ENCODE data around the gene ZNF185. TPM values are rescaled to one million over a fixed set of nuclear protein-coding genes. Genes with fewer than 3 reads are reported as not detected.

ZNF185 gene
- total and polyA plus RNA-seq, 2 of the 8 experiments (the other 6 are each of a cell fraction or from before 2014, with no cell fraction given), result 15.6 to 20.1 TPM

GRCh38 chrX:152932144-152932543 lies 34.3 kb downstream of the ZNF185 start:
- H3K9ac ChIP-seq (replicated peaks in 1 of 4; ENCODE audit: extremely low read depth in 1 of 4, low read depth in 3 of 4, low read length in 3 of 4), result no peak overlapping the region
- no peak overlapping the region for H3K23ac ChIP-seq (ENCODE audit: insufficient read length)
- H3K27ac ChIP-seq (ENCODE audit: low read depth, low read length), result no peak overlapping the region
- H2AK5ac ChIP-seq (ENCODE audit: low read depth, low read length), result no peak overlapping the region
- ChIA-PET CTCF (ENCODE audit: partially characterized antibody) (interaction anchor here (1.3 to 1.8 kb wide), 2 partner anchors 17 to 111 kb away, joined by 3 to 4 read pairs; no protein-coding TSS in a partner anchor), POLR2A (ENCODE audit: partially characterized antibody) (no interaction called here)
- no peak overlapping the region for H3K14ac ChIP-seq (ENCODE audit: insufficient read length)
- H3K23me2 ChIP-seq (ENCODE audit: low read depth, low read length), result no peaks in the 10 kb centered on the region
- H3K4me2 ChIP-seq (ENCODE audit: insufficient read depth in 1 of 2, low read depth in 2 of 2, low read length in 2 of 2), result no peak overlapping the region
- no peak overlapping the region for H2BK5ac ChIP-seq (ENCODE audit: low read depth, low read length)
- no peak overlapping the region for H2AFZ ChIP-seq (ENCODE audit: low read length)
- no peaks in the 10 kb centered on the region for H4K20me1 ChIP-seq (replicated peaks in 1 of 2; ENCODE audit: control insufficient read depth in 1 of 2, insufficient read depth in 2 of 2, low read length in 2 of 2)
- no peak overlapping the region for H3K18ac ChIP-seq (ENCODE audit: extremely low read depth, low read length)
- H2BK15ac ChIP-seq (ENCODE audit: low read length), result no peak overlapping the region
- no peak overlapping the region for H2BK120ac ChIP-seq (replicated peaks; ENCODE audit: low read depth, low read length)
- no peaks in the 10 kb centered on the region for H3K9me3 ChIP-seq (ENCODE audit: insufficient read depth in 2 of 2, low read depth in 1 of 2, low read length in 1 of 2)
- H3K4me1 ChIP-seq (replicated peaks in 1 of 4; ENCODE audit: control insufficient read depth in 3 of 4, insufficient read depth in 4 of 4, low read length in 3 of 4), result no peaks in the 10 kb centered on the region
- DNase-seq (ENCODE audit: low read depth in 1 of 2, low spot score in 2 of 2), result no peak
- no peaks in the 10 kb centered on the region for H3K36me3 ChIP-seq (ENCODE audit: control insufficient read depth in 2 of 4, insufficient read depth in 4 of 4, low read length in 3 of 4)
- H3K79me2 ChIP-seq (ENCODE audit: control insufficient read depth in 1 of 2, insufficient read depth in 2 of 2, low read length in 2 of 2), result no peaks in the 10 kb centered on the region
- H4K5ac ChIP-seq (ENCODE audit: insufficient read length, low read depth, low read length), result no peak overlapping the region
- 93% methylated on average over 6 of the region's 6 CpGs; no CpG with 5 or more reads in 1 of the 2 experiments for WGBS, 2 experiments (ENCODE audit: extremely low coverage in 1 of 2, insufficient coverage in 1 of 2, insufficient read length in 1 of 2, insufficient replicate concordance in 2 of 2, low coverage in 1 of 2, low lambda C conversion rate in 2 of 2, missing lambda C conversion rate in 1 of 2)
- no peak overlapping the region for H2BK12ac ChIP-seq (ENCODE audit: low read depth, low read length)
- H2BK20ac ChIP-seq (ENCODE audit: low read length), result no peak overlapping the region
- no peak overlapping the region for H3K4me3 ChIP-seq (ENCODE audit: extremely low read depth in 1 of 4, insufficient read depth in 2 of 4, low read depth in 3 of 4, low read length in 4 of 4)
- H3K56ac ChIP-seq (replicated peaks; ENCODE audit: insufficient read length, low read depth, low read length), result no peak overlapping the region
- no peak for FAIRE-seq
- H3K79me1 ChIP-seq (ENCODE audit: low read depth, low read length), result no peaks in the 10 kb centered on the region
- H3K27me3 ChIP-seq (replicated peaks in 1 of 4; ENCODE audit: control insufficient read depth in 3 of 4, extremely low read depth in 1 of 4, insufficient read depth in 3 of 4, low read length in 3 of 4), result no peaks in the 10 kb centered on the region
- H4K8ac ChIP-seq (ENCODE audit: extremely low read depth, insufficient read depth, low read length), result no peak overlapping the region
- H3K4ac ChIP-seq (replicated peaks; ENCODE audit: insufficient read length, low read depth, low read length), result no peak overlapping the region
- H4K91ac ChIP-seq (replicated peaks; ENCODE audit: insufficient read length, low read length), result no peak overlapping the region
- TF ChIP-seq E2F6 (IDR thresholded peaks at IDR 0.05), result no peak
- no peak for TF ChIP-seq USF2 (IDR thresholded peaks at IDR 0.05; ENCODE audit: low read length)
- TF ChIP-seq RAD21 (IDR thresholded peaks at IDR 0.05 in 1 of 2, conservative IDR thresholded peaks at IDR 0.05 in 1 of 2; ENCODE audit: low read depth in 2 of 2, low read length in 2 of 2), result no peak
- no peak for TF ChIP-seq KDM1A (IDR thresholded peaks at IDR 0.05; ENCODE audit: borderline replicate concordance, low read length)
- TF ChIP-seq CBX5 (IDR thresholded peaks at IDR 0.05; ENCODE audit: low read depth, low read length), result no peak
- TF ChIP-seq GABPA (IDR thresholded peaks at IDR 0.05; ENCODE audit: borderline replicate concordance, insufficient read depth, low read length), result no peak
- TF ChIP-seq YY1 (IDR thresholded peaks at IDR 0.05; ENCODE audit: low read depth, low read length), result no peak
- no peak for TF ChIP-seq POLR2A (IDR thresholded peaks at IDR 0.05; ENCODE audit: control extremely low read depth in 1 of 2, low read depth in 2 of 2, low read length in 2 of 2)
- no peak for TF ChIP-seq TEAD4 (IDR thresholded peaks at IDR 0.05; ENCODE audit: low read depth, low read length)
- no peak for TF ChIP-seq NANOG (IDR thresholded peaks at IDR 0.05; ENCODE audit: insufficient read depth, low read depth, low read length, poor library complexity, severe bottlenecking)
- no peak for TF ChIP-seq CEBPB (IDR thresholded peaks at IDR 0.05; ENCODE audit: low read depth, low read length)

Measured in H1 (cell line).